OCI-LY1 (cell line): ENCODE results near the gene OGN.

Source experiments
- H2AFZ ChIP-seq: fragments of 200-600 bp; sonication (generic), shearing (Covaris generic); 2 replicates; pipeline ENCODE4 v1.6.0; 2014; ENCODE audit warnings: antibody characterized with exemption, mild to moderate bottlenecking, low read length
- H3F3A ChIP-seq: fragments of 200-600 bp; sonication (generic), shearing (Covaris generic); 2 replicates; pipeline ENCODE4 v1.6.0; 2014; ENCODE audit warnings: mild to moderate bottlenecking, antibody characterized with exemption, low read length, moderate library complexity; ENCODE audit not compliant: insufficient read depth
- H3K27ac ChIP-seq: fragments of 200-600 bp; sonication (generic); 2 replicates; pipeline ENCODE4 v1.5.1; 2014; ENCODE audit warnings: low read length, mixed run types, mild to moderate bottlenecking, low read depth; ENCODE audit not compliant: poor library complexity, severe bottlenecking
- H3K27me3 ChIP-seq: fragments of 200-600 bp; sonication (generic); 2 replicates; pipeline ENCODE4 v1.6.0; 2014; ENCODE audit warnings: antibody characterized with exemption, mild to moderate bottlenecking, low read length, moderate library complexity; ENCODE audit not compliant: insufficient read depth
- H3K36me3 ChIP-seq: fragments of 200-600 bp; sonication (generic); 2 replicates; pipeline ENCODE4 v1.6.1; 2014; ENCODE audit warnings: mild to moderate bottlenecking, antibody characterized with exemption, low read length, moderate library complexity, mixed read lengths; ENCODE audit not compliant: insufficient read depth
- H3K4me1 ChIP-seq: fragments of 200-600 bp; sonication (generic); 2 replicates; pipeline ENCODE4 v1.5.1; 2014; ENCODE audit warnings: mild to moderate bottlenecking, low read length, moderate library complexity; ENCODE audit not compliant: insufficient read depth, severe bottlenecking
- H3K4me2 ChIP-seq: fragments of 200-600 bp; sonication (generic), shearing (Covaris generic); 2 replicates; pipeline ENCODE4 v1.6.1; 2014; ENCODE audit warnings: low read length
- H3K4me3 ChIP-seq: fragments of 200-600 bp; sonication (generic); 2 replicates; pipeline ENCODE4 v1.5.1; 2014; ENCODE audit warnings: low read length, low read depth, mild to moderate bottlenecking, mixed read lengths; ENCODE audit not compliant: poor library complexity, severe bottlenecking
- H3K79me2 ChIP-seq: fragments of 200-600 bp; shearing (Covaris generic); 2 replicates; pipeline ENCODE4 v1.6.1; 2016; ENCODE audit warnings: mixed run types, low read length, mixed read lengths; ENCODE audit not compliant: insufficient read depth
- H3K9ac ChIP-seq: fragments of 200-600 bp; sonication (generic), shearing (Covaris generic); 2 replicates; pipeline ENCODE4 v1.6.1; 2014; ENCODE audit warnings: mild to moderate bottlenecking, low read length, mixed read lengths
- H3K9me2 ChIP-seq: fragments of 200-600 bp; sonication (generic), shearing (Covaris generic); 2 replicates; pipeline ENCODE4 v1.6.1; 2014; ENCODE audit warnings: low read depth, mild to moderate bottlenecking, low read length, mixed read lengths
- H3K9me3 ChIP-seq: fragments of 200-600 bp; shearing (Covaris generic); 2 replicates; pipeline ENCODE4 v1.6.1; 2014; ENCODE audit warnings: low read length, mixed read lengths
- H4K20me1 ChIP-seq: fragments of 200-600 bp; sonication (generic), shearing (Covaris generic); 2 replicates; pipeline ENCODE4 v1.6.0; 2016; ENCODE audit warnings: mild to moderate bottlenecking, low read length; ENCODE audit not compliant: insufficient read depth
- EZH2 ChIP-seq: fragments of 200-600 bp; sonication (generic), shearing (Covaris generic); IDR thresholded peaks from 2 replicates; pipeline ENCODE4 v1.8.0; 2017; ENCODE audit warnings: borderline replicate concordance, mixed run types, mild to moderate bottlenecking, antibody characterized with exemption, low read length, moderate library complexity, mixed read lengths
- TF ChIP-seq, protein P1 (sequence below): fragments of 200-600 bp; sonication (generic), shearing (Covaris generic); IDR thresholded peaks from 2 replicates; pipeline ENCODE4 v1.5.1; 2017; ENCODE audit warnings: mild to moderate bottlenecking, antibody characterized with exemption, low read length, moderate library complexity, mixed read lengths

Gene OGN

DNA sequence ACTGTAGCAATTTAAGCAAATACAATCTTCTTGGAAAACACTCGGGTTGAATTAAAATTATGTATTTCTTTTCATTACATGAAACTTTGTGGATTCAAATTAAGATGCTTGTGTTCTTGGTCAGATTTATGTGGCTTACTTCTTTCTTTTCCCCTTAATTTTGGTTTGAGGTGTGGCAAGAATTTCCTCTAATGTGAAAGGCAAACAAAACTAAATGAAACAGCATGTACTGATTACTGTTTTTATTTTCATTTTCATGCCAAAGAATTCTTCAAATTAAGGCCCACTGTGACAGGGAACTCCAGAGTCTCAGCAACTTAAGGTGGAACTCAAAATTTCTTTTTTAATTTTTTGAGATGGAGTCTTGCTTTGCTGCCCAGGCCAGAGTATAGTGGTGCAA lies 20.0 kb upstream of the OGN start, which contains the start of gene OMD:
Gene OMD (minus strand): TSS at position 132 of the 400 bp plus-strand sequence. CDS start 6,913 bp downstream, outside the sequence.
- no peak within 1 kb of the TSS for H3K4me2 ChIP-seq
- H4K20me1 ChIP-seq = no peaks in the 10 kb centered on the region
- no peak within 1 kb of the TSS for H2AFZ ChIP-seq
- peaks cover 20% of the 10 kb centered on the region for H3K4me1 ChIP-seq
- no peaks in the 10 kb centered on the region for H3K27me3 ChIP-seq
- no peak within 1 kb of the TSS for H3K27ac ChIP-seq
- TF ChIP-seq, protein P1, sequence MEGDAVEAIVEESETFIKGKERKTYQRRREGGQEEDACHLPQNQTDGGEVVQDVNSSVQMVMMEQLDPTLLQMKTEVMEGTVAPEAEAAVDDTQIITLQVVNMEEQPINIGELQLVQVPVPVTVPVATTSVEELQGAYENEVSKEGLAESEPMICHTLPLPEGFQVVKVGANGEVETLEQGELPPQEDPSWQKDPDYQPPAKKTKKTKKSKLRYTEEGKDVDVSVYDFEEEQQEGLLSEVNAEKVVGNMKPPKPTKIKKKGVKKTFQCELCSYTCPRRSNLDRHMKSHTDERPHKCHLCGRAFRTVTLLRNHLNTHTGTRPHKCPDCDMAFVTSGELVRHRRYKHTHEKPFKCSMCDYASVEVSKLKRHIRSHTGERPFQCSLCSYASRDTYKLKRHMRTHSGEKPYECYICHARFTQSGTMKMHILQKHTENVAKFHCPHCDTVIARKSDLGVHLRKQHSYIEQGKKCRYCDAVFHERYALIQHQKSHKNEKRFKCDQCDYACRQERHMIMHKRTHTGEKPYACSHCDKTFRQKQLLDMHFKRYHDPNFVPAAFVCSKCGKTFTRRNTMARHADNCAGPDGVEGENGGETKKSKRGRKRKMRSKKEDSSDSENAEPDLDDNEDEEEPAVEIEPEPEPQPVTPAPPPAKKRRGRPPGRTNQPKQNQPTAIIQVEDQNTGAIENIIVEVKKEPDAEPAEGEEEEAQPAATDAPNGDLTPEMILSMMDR = no peak
- TF ChIP-seq EZH2 = no peak
- H3F3A ChIP-seq = no peaks in the 10 kb centered on the region
- no peak within 1 kb of the TSS for H3K9ac ChIP-seq
- no peaks in the 10 kb centered on the region for H3K9me2 ChIP-seq
- no peaks in the 10 kb centered on the region for H3K79me2 ChIP-seq
- no peaks in the 10 kb centered on the region for H3K36me3 ChIP-seq
- H3K9me3 ChIP-seq = no peaks in the 10 kb centered on the region
- H3K4me3 ChIP-seq = no peak within 1 kb of the TSS

DNA sequence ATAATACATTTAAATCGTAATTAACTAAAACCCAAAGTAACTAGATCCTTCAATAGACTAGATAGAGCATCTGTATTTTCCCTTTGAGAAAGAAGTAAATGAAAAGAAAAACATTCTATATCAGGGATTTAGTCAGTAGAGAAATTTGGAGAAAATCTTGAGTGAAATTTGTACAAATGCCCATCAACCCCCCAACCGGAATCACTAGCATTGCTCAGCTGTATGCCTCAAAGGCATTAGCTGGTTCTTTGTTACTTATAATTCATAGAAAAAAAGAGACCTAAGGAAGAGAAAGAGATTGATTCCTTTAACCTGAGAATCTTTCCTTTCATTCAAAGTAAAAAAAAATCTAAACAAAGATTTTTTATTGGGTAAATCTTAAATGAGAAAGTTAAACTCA lies 19.2 kb upstream of the OGN start:
- H4K20me1 ChIP-seq = no peaks in the 10 kb centered on the region
- H3K4me1 ChIP-seq = peaks cover 20% of the 10 kb centered on the region
- TF ChIP-seq, protein P1 = no peak
- TF ChIP-seq EZH2 = no peak
- no peak overlapping the region for H2AFZ ChIP-seq
- H3K27me3 ChIP-seq = no peaks in the 10 kb centered on the region
- no peaks in the 10 kb centered on the region for H3F3A ChIP-seq
- no peak overlapping the region for H3K4me3 ChIP-seq
- H3K36me3 ChIP-seq = no peaks in the 10 kb centered on the region
- H3K4me2 ChIP-seq = no peak overlapping the region
- H3K9me3 ChIP-seq = no peaks in the 10 kb centered on the region
- H3K79me2 ChIP-seq = no peaks in the 10 kb centered on the region
- H3K27ac ChIP-seq = no peak overlapping the region
- no peaks in the 10 kb centered on the region for H3K9me2 ChIP-seq
- H3K9ac ChIP-seq = no peak overlapping the region

DNA sequence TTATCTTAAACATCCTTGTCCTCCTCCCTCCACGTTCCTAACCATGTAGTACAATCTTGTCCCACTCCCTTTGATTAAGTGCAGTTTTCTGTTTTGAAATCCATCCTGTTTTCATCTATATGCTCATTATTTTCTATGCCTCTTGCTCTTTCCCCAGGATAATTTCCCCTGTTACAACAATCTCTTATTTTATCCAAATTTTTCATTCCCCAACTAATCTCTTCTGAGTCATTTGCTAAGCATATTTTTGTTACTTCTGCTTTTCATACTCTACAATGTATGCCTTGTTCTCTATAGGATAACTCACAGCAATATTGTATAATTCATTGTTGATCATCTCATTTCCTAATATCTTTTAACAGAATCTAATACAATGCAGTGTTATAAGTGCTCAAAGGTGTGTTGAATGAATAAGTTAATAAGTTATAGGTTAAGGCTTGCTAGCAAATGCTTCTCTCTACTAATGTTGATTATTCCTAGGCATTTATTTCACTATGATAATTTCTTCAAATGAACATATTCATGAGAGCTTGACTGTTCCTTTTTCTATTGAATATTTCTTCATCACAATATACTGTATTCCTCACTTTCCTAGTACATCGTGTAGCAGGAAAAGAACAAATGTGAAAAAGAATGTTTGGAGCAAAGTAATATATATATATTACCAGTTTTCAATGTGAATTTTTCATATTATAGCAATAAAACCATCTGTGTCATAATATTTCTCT lies 18.4 kb upstream of the OGN start:
- Histone ChIP-seq H3K9ac (no peak overlapping the region), H3K4me3 (no peak overlapping the region), H4K20me1 (no peaks in the 10 kb centered on the region), H3K27me3 (no peaks in the 10 kb centered on the region), H3K9me2 (no peaks in the 10 kb centered on the region), H3K27ac (no peak overlapping the region), H3K4me2 (no peak overlapping the region), H3K4me1 (peaks cover 20% of the 10 kb centered on the region), H3K9me3 (no peaks in the 10 kb centered on the region), H2AFZ (no peak overlapping the region), H3K36me3 (no peaks in the 10 kb centered on the region), H3K79me2 (no peaks in the 10 kb centered on the region), H3F3A (no peaks in the 10 kb centered on the region)
- no peak for TF ChIP-seq EZH2
- TF ChIP-seq, protein P1 = no peak
